HG02759 (cell line): ENCODE data around the gene BRD3OS.
A peak's percentile ranks its signal among the peaks of the same experiment; 100 is the strongest.
"Not testable (repeated sequence)": the region's sequence is repeated elsewhere in the genome, so short reads cannot be mapped to it uniquely, and the experiment has no call there.

Experiments used
- ATAC-seq: cut with Tn5 transposase; IDR thresholded peaks from one replicate; pipeline ENCODE4 v1.9.1; 2021; ENCODE audit warnings: mild to moderate bottlenecking, moderate library complexity; ENCODE audit not compliant: unreplicated experiment

Gene BRD3OS

GRCh38 chr9:133987946-133988665 lies 37.2 kb upstream of the BRD3OS start:
- no peak for ATAC-seq

GRCh38 chr9:133988771-133989170 lies 36.5 kb upstream of the BRD3OS start:
- not testable (repeated sequence) for ATAC-seq

- no peak for ATAC-seq
Measured at GRCh38 chr9:133989625-133990365, 35.5 kb upstream of the BRD3OS start.

GRCh38 chr9:133990366-133991213 lies 34.7 kb upstream of the BRD3OS start:
- ATAC-seq = no peak

- peak; percentile 11 for ATAC-seq
Measured at GRCh38 chr9:133991214-133991921, 33.9 kb upstream of the BRD3OS start.

- ATAC-seq = peak; percentile 63
Measured at GRCh38 chr9:133991964-133992779, 33.1 kb upstream of the BRD3OS start, which contains the start of gene VAV2. Gene VAV2 (minus strand): TSS chr9:133992324. CDS start chr9:133992278, 46 bp downstream.

GRCh38 chr9:133992780-133993634 lies 32.3 kb upstream of the BRD3OS start:
- peak; percentile 61 for ATAC-seq

GRCh38 chr9:133993635-133994253 lies 31.5 kb upstream of the BRD3OS start:
- no peak for ATAC-seq

GRCh38 chr9:133994353-133995011 lies 30.8 kb upstream of the BRD3OS start:
- ATAC-seq = no peak

- no peak for ATAC-seq
Measured at GRCh38 chr9:133995012-133995896, 30.0 kb upstream of the BRD3OS start.

GRCh38 chr9:133996531-133997520 lies 28.5 kb upstream of the BRD3OS start:
- ATAC-seq = no peak

- no peak for ATAC-seq
Measured at GRCh38 chr9:133997584-133997983, 27.7 kb upstream of the BRD3OS start.

- no peak for ATAC-seq
Measured at GRCh38 chr9:133998915-133999595, 26.2 kb upstream of the BRD3OS start.

GRCh38 chr9:133999851-134000265 lies 25.4 kb upstream of the BRD3OS start:
- no peak for ATAC-seq

GRCh38 chr9:134002796-134003195 lies 22.5 kb upstream of the BRD3OS start:
- no peak for ATAC-seq
